Endothelial cell of umbilical vein (primary cell): ENCODE measurements around the gene ZYX. TPM values are rescaled to one million over a fixed set of nuclear protein-coding genes. Genes with fewer than 3 reads are reported as not detected.

Experiments used
- BruUV-seq: library from RNA; stranded (reverse); fragments of 400-500 nt; replicated peaks from 2 replicates; lab custom pipeline; 2021; lab: Mats Ljungman, UMichigan
- CTCF ChIA-PET: fragments of 300-600, 350-600 bp; sonication (Branson Sonifier 250); formaldehyde crosslinking; loops from one replicate; lab custom pipeline; 2021; ENCODE audit warnings: antibody characterized with exemption, inconsistent platforms; lab: Charles Lee
- POLR2A ChIA-PET: fragments of 300-600, 350-600 bp; sonication (Branson Sonifier 250); formaldehyde crosslinking; loops from one replicate; lab custom pipeline; 2021; ENCODE audit warnings: antibody characterized with exemption, inconsistent platforms; lab: Charles Lee
- DNase-seq: peaks from one replicate; pipeline ENCODE4 v3.0.0-alpha.2; 2011; ENCODE audit warnings: low read depth, low spot score
- FAIRE-seq: peaks from 2 replicates; lab custom pipeline; 2011; peaks lifted over from hg19 to GRCh38; lab: Jason Lieb, UNC
- H2AFZ ChIP-seq: 2 replicates; pipeline ENCODE4 v1.6.0; 2012; ENCODE audit warnings: low read depth, low read length, control low read depth, inconsistent platforms
- H3K27ac ChIP-seq: 2 replicates; pipeline ENCODE4 v1.5.1; 2011; ENCODE audit warnings: low read depth, mild to moderate bottlenecking, control low read depth, low read length, moderate library complexity; ENCODE audit not compliant: insufficient read depth
- H3K27me3 ChIP-seq, 2 experiments: 2 replicates each; pipeline versions ENCODE4 v1.6.0 to v1.6.1; 2011; ENCODE audit warnings: low read length in 2 of 2, mixed read lengths in 1 of 2; ENCODE audit not compliant: control insufficient read depth in 2 of 2, insufficient read depth in 2 of 2
- H3K36me3 ChIP-seq, 2 experiments: 2 replicates in 1 of 2; 3 replicates in 1 of 2; pipeline ENCODE4 v1.5.1; 2011; ENCODE audit warnings: low read length in 2 of 2, mild to moderate bottlenecking in 1 of 2, moderate library complexity in 1 of 2; ENCODE audit not compliant: control insufficient read depth in 2 of 2, insufficient read depth in 2 of 2; ENCODE audit errors: extremely low read depth in 1 of 2
- H3K4me1 ChIP-seq: 3 replicates; pipeline ENCODE4 v1.5.1; 2011; ENCODE audit warnings: mild to moderate bottlenecking, low read length; ENCODE audit not compliant: control insufficient read depth, insufficient read depth; ENCODE audit errors: extremely low read depth
- H3K4me2 ChIP-seq: 2 replicates; pipeline ENCODE4 v1.6.1; 2011; ENCODE audit warnings: low read length, control low read depth, mixed read lengths; ENCODE audit not compliant: insufficient read depth
- H3K4me3 ChIP-seq, 3 experiments: fragments of 200-600 bp in 1 of 3; sonication (generic), shearing (Covaris generic) in 1 of 3; replicated peaks in 1 of 3; 2 replicates each; pipeline ENCODE4 v1.5.1; 2011 to 2016; ENCODE audit warnings: control low read depth in 3 of 3, low read length in 3 of 3, mild to moderate bottlenecking in 2 of 3, inconsistent platforms in 1 of 3, low read depth in 1 of 3, moderate library complexity in 1 of 3; ENCODE audit not compliant: insufficient read depth in 1 of 3
- H3K79me2 ChIP-seq: 2 replicates; pipeline ENCODE4 v1.6.0; 2012; ENCODE audit warnings: low read length, inconsistent platforms; ENCODE audit not compliant: control insufficient read depth, insufficient read depth
- H3K9ac ChIP-seq: replicated peaks from 2 replicates; pipeline ENCODE3; 2011; ENCODE audit warnings: low read length, control low read depth; ENCODE audit not compliant: insufficient read depth; ENCODE audit errors: extremely low read depth
- H3K9me1 ChIP-seq: replicated peaks from 3 replicates; pipeline ENCODE4 v1.6.0; 2011; ENCODE audit warnings: mild to moderate bottlenecking, low read length; ENCODE audit not compliant: control insufficient read depth, insufficient read depth; ENCODE audit errors: extremely low read depth
- H3K9me3 ChIP-seq: replicated peaks from 2 replicates; pipeline ENCODE4 v1.5.1; 2012; ENCODE audit warnings: low read length, inconsistent platforms; ENCODE audit not compliant: control insufficient read depth, insufficient read depth
- H4K20me1 ChIP-seq: replicated peaks from 2 replicates; pipeline ENCODE3; 2011; ENCODE audit warnings: mild to moderate bottlenecking, low read length; ENCODE audit not compliant: control insufficient read depth, insufficient read depth; ENCODE audit errors: extremely low read depth
- EZH2 ChIP-seq: IDR thresholded peaks from 2 replicates; pipeline ENCODE4 v1.6.1; 2012; ENCODE audit warnings: borderline replicate concordance, low read depth, mild to moderate bottlenecking, moderate library complexity, low read length, inconsistent platforms; ENCODE audit not compliant: severe bottlenecking
- FOS ChIP-seq: IDR thresholded peaks from 2 replicates; pipeline ENCODE4 v1.6.1; 2011; ENCODE audit warnings: mild to moderate bottlenecking, low read length, moderate library complexity, borderline replicate concordance; ENCODE audit not compliant: insufficient read depth
- GATA2 ChIP-seq: IDR thresholded peaks from 2 replicates; pipeline ENCODE4 v1.7.0; 2011; ENCODE audit warnings: low read depth, mild to moderate bottlenecking, moderate library complexity, mixed read lengths, low read length; ENCODE audit not compliant: insufficient read length, insufficient read depth
- dilution Hi-C: fragments of 300-500 bp; cut with MboI; formaldehyde crosslinking; loops from one replicate; pipeline ENCODE4 v1.15.0; 2019; ENCODE audit warnings: low sequenced_read_pairs; ENCODE audit not compliant: extremely low pct_ligation_motif_present
- intact Hi-C: fragments of 100-400 bp; cut with micrococcal nuclease; formaldehyde crosslinking; loops from one replicate; pipeline ENCODE4 v1.10.0; 2022
- polyA plus RNA-seq, 4 experiments: library from polyadenylated mRNA; depleted of rRNA in 3 of 4; stranded (reverse) in 3 of 4; unstranded in 1 of 4; fragments of >200 nt; gene quantifications; 2 replicates each; pipeline versions ENCODE4 v1.2.1 to v1.2.3, GENCODE V29; 2011 to 2012; ENCODE audit warnings: missing spikeins in 1 of 4
- total RNA-seq: library from RNA; stranded (reverse); gene quantifications from 2 replicates; pipeline ENCODE4 v1.2.3, GENCODE V29; 2021
- TF ChIP-seq, protein P1 (sequence below): IDR thresholded peaks from 2 replicates; pipeline ENCODE4 v1.6.1; 2011; ENCODE audit not compliant: insufficient read depth, insufficient read length

The ZYX gene
- total and polyA plus RNA-seq, 2 donors (not counting 3 experiments of a cell fraction or from before 2014, with no cell fraction given) = 196 to 545 TPM

DNA sequence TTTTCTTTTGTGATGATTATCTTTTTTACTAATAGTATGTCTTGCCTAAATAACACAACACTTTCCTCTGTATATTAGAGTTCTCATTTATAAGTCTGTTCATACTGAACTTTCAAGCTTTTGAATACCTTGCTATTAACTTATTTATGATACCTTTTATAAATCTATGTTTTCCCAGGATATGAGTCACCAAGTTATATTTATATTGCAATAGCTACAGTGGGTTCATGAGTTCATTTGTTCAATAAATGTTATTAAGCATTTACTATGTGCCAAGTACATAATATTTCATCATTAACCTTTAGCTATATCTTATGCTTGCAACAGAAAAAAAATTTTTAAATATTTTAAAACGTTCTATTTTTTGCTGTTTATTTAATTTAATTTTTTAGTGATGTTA lies 46.9 kb upstream of the ZYX start:
- Histone ChIP-seq H3K9me3 (no peaks in the 10 kb centered on the region), H3K9ac (no peak overlapping the region), H3K27ac (no peak overlapping the region), H3K9me1 (no peaks in the 10 kb centered on the region), H3K4me1 (no peaks in the 10 kb centered on the region), H3K36me3 (no peaks in the 10 kb centered on the region), H3K4me2 (no peak overlapping the region), H2AFZ (no peak overlapping the region), H3K79me2 (no peaks in the 10 kb centered on the region), H3K27me3 (peaks cover 6 to 7% of the 10 kb centered on the region in 2 experiments), H3K4me3 (no peak overlapping the region), H4K20me1 (no peaks in the 10 kb centered on the region)
- no TSS peak for BruUV-seq
- CTCF ChIA-PET = interaction anchor here (1.1 to 1.8 kb wide), 4 partner anchors 11 to 119 kb away, joined by 3 to 5 read pairs (median 4); no protein-coding TSS in a partner anchor
- dilution Hi-C loops = no loop called here
- DNase-seq (no peak), FAIRE-seq (no peak)
- POLR2A ChIA-PET = interaction anchor here (0.7 kb wide), 1 partner anchor 11 kb away, joined by 3 read pairs; no protein-coding TSS in a partner anchor
- intact Hi-C loops = no loop called here
- TF ChIP-seq FOS (peak; percentile 14), EZH2 (no peak)

DNA sequence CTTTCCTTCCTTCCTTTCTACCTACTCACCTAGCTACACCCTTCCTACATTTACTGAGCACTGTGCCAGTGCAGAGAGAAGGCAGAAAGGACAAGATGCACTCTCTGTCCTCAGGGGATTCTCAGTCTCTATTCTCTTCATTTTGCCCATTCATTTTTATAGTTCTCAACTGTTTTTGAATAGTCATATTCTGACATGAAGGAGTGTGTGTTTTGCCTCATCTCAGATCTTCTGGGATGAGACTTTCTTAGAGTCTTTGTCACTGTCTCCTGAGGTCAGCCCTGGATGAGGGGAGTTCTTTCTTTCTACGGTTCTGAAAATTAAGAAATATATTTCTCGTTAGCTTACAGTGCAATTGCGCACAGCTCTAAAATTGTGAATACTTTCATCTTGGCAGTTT lies 43.9 kb upstream of the ZYX start:
- BruUV-seq = no TSS peak
- no peak overlapping the region for H3K4me2 ChIP-seq
- H3K27ac ChIP-seq = no peak overlapping the region
- no peaks in the 10 kb centered on the region for H3K9me3 ChIP-seq
- H3K36me3 ChIP-seq = no peaks in the 10 kb centered on the region
- POLR2A ChIA-PET = interaction anchor here (0.6 kb wide), 1 partner anchor 25 kb away, joined by 6 read pairs; no protein-coding TSS in a partner anchor
- H3K27me3 ChIP-seq = peaks cover 10 to 11% of the 10 kb centered on the region in 2 experiments
- DNase-seq (no peak), FAIRE-seq (no peak)
- H3K9me1 ChIP-seq = no peaks in the 10 kb centered on the region
- H3K4me1 ChIP-seq = no peaks in the 10 kb centered on the region
- H4K20me1 ChIP-seq = no peaks in the 10 kb centered on the region
- no peak overlapping the region for H3K4me3 ChIP-seq
- H2AFZ ChIP-seq = no peak overlapping the region
- H3K79me2 ChIP-seq = no peaks in the 10 kb centered on the region
- CTCF ChIA-PET = interaction anchor here (0.8 to 2.0 kb wide), 9 partner anchors 9 to 80 kb away, joined by 3 to 10 read pairs (median 3); no protein-coding TSS in a partner anchor
- H3K9ac ChIP-seq = no peak overlapping the region
- dilution Hi-C loops (no loop called here), intact Hi-C loops (no loop called here)
- TF ChIP-seq GATA2 = no peak
- TF ChIP-seq, protein P1, sequence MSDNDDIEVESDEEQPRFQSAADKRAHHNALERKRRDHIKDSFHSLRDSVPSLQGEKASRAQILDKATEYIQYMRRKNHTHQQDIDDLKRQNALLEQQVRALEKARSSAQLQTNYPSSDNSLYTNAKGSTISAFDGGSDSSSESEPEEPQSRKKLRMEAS = no peak
